OCI-LY1 (cell line): Measurements from ENCODE around the gene ZNF655.

Experiments used
- H2AFZ ChIP-seq: fragments of 200-600 bp; sonication (generic), shearing (Covaris generic); 2 replicates; pipeline ENCODE4 v1.6.0; 2014; ENCODE audit warnings: antibody characterized with exemption, mild to moderate bottlenecking, low read length
- H3F3A ChIP-seq: fragments of 200-600 bp; sonication (generic), shearing (Covaris generic); 2 replicates; pipeline ENCODE4 v1.6.0; 2014; ENCODE audit warnings: mild to moderate bottlenecking, antibody characterized with exemption, low read length, moderate library complexity; ENCODE audit not compliant: insufficient read depth
- H3K27ac ChIP-seq: fragments of 200-600 bp; sonication (generic); 2 replicates; pipeline ENCODE4 v1.5.1; 2014; ENCODE audit warnings: low read length, mixed run types, mild to moderate bottlenecking, low read depth; ENCODE audit not compliant: poor library complexity, severe bottlenecking
- H3K27me3 ChIP-seq: fragments of 200-600 bp; sonication (generic); 2 replicates; pipeline ENCODE4 v1.6.0; 2014; ENCODE audit warnings: antibody characterized with exemption, mild to moderate bottlenecking, low read length, moderate library complexity; ENCODE audit not compliant: insufficient read depth
- H3K36me3 ChIP-seq: fragments of 200-600 bp; sonication (generic); 2 replicates; pipeline ENCODE4 v1.6.1; 2014; ENCODE audit warnings: mild to moderate bottlenecking, antibody characterized with exemption, low read length, moderate library complexity, mixed read lengths; ENCODE audit not compliant: insufficient read depth
- H3K4me1 ChIP-seq: fragments of 200-600 bp; sonication (generic); 2 replicates; pipeline ENCODE4 v1.5.1; 2014; ENCODE audit warnings: mild to moderate bottlenecking, low read length, moderate library complexity; ENCODE audit not compliant: insufficient read depth, severe bottlenecking
- H3K4me2 ChIP-seq: fragments of 200-600 bp; sonication (generic), shearing (Covaris generic); 2 replicates; pipeline ENCODE4 v1.6.1; 2014; ENCODE audit warnings: low read length
- H3K4me3 ChIP-seq: fragments of 200-600 bp; sonication (generic); 2 replicates; pipeline ENCODE4 v1.5.1; 2014; ENCODE audit warnings: low read length, low read depth, mild to moderate bottlenecking, mixed read lengths; ENCODE audit not compliant: poor library complexity, severe bottlenecking
- H3K79me2 ChIP-seq: fragments of 200-600 bp; shearing (Covaris generic); 2 replicates; pipeline ENCODE4 v1.6.1; 2016; ENCODE audit warnings: mixed run types, low read length, mixed read lengths; ENCODE audit not compliant: insufficient read depth
- H3K9ac ChIP-seq: fragments of 200-600 bp; sonication (generic), shearing (Covaris generic); 2 replicates; pipeline ENCODE4 v1.6.1; 2014; ENCODE audit warnings: mild to moderate bottlenecking, low read length, mixed read lengths
- H3K9me2 ChIP-seq: fragments of 200-600 bp; sonication (generic), shearing (Covaris generic); 2 replicates; pipeline ENCODE4 v1.6.1; 2014; ENCODE audit warnings: low read depth, mild to moderate bottlenecking, low read length, mixed read lengths
- H3K9me3 ChIP-seq: fragments of 200-600 bp; shearing (Covaris generic); 2 replicates; pipeline ENCODE4 v1.6.1; 2014; ENCODE audit warnings: low read length, mixed read lengths
- H4K20me1 ChIP-seq: fragments of 200-600 bp; sonication (generic), shearing (Covaris generic); 2 replicates; pipeline ENCODE4 v1.6.0; 2016; ENCODE audit warnings: mild to moderate bottlenecking, low read length; ENCODE audit not compliant: insufficient read depth
- EZH2 ChIP-seq: fragments of 200-600 bp; sonication (generic), shearing (Covaris generic); IDR thresholded peaks from 2 replicates; pipeline ENCODE4 v1.8.0; 2017; ENCODE audit warnings: borderline replicate concordance, mixed run types, mild to moderate bottlenecking, antibody characterized with exemption, low read length, moderate library complexity, mixed read lengths
- TF ChIP-seq, protein P1 (sequence below): fragments of 200-600 bp; sonication (generic), shearing (Covaris generic); IDR thresholded peaks from 2 replicates; pipeline ENCODE4 v1.5.1; 2017; ENCODE audit warnings: mild to moderate bottlenecking, antibody characterized with exemption, low read length, moderate library complexity, mixed read lengths

ZNF655 gene

DNA sequence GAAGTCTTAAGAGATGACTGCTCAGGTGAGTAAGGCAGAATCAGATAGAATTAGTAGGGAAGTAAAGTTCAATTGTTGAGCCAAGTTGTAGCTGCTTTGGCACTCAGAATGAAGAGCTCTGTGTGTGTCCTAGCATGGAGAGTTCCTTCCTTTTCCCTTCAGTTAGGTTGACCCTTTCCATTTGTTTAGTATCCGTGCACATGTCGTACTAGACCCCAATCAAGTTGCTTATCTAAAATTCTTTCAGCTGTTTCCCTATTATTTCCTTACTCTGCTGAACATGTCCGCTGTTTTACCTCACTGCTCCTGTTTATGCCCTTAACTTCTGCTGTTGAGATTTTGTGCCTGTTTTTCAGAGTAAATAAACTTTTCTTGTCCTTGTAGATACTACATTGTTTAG lies 13.3 kb downstream of the ZNF655 start:
- no peaks in the 10 kb centered on the region for H3K27me3 ChIP-seq
- no peak overlapping the region for H3K4me2 ChIP-seq
- H3K4me3 ChIP-seq, result no peak overlapping the region
- H4K20me1 ChIP-seq, result no peaks in the 10 kb centered on the region
- no peaks in the 10 kb centered on the region for H3K9me3 ChIP-seq
- TF ChIP-seq, protein P1, sequence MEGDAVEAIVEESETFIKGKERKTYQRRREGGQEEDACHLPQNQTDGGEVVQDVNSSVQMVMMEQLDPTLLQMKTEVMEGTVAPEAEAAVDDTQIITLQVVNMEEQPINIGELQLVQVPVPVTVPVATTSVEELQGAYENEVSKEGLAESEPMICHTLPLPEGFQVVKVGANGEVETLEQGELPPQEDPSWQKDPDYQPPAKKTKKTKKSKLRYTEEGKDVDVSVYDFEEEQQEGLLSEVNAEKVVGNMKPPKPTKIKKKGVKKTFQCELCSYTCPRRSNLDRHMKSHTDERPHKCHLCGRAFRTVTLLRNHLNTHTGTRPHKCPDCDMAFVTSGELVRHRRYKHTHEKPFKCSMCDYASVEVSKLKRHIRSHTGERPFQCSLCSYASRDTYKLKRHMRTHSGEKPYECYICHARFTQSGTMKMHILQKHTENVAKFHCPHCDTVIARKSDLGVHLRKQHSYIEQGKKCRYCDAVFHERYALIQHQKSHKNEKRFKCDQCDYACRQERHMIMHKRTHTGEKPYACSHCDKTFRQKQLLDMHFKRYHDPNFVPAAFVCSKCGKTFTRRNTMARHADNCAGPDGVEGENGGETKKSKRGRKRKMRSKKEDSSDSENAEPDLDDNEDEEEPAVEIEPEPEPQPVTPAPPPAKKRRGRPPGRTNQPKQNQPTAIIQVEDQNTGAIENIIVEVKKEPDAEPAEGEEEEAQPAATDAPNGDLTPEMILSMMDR, result no peak
- no peak for TF ChIP-seq EZH2
- H3K36me3 ChIP-seq, result peaks cover 72% of the 10 kb centered on the region
- no peaks in the 10 kb centered on the region for H3K79me2 ChIP-seq
- no peak overlapping the region for H2AFZ ChIP-seq
- H3K9ac ChIP-seq, result no peak overlapping the region
- H3K27ac ChIP-seq, result no peak overlapping the region
- no peaks in the 10 kb centered on the region for H3F3A ChIP-seq
- H3K4me1 ChIP-seq, result no peaks in the 10 kb centered on the region
- no peaks in the 10 kb centered on the region for H3K9me2 ChIP-seq

- no peak for TF ChIP-seq EZH2
- TF ChIP-seq, protein P1, result no peak
- Histone ChIP-seq H3K9me2 (no peaks in the 10 kb centered on the region), H3K4me3 (no peak overlapping the region), H3K36me3 (peaks cover 65% of the 10 kb centered on the region), H3K9ac (no peak overlapping the region), H3K79me2 (no peaks in the 10 kb centered on the region), H4K20me1 (no peaks in the 10 kb centered on the region), H3K4me2 (no peak overlapping the region), H3K9me3 (no peaks in the 10 kb centered on the region), H2AFZ (no peak overlapping the region), H3K27ac (no peak overlapping the region), H3K4me1 (peaks cover 11% of the 10 kb centered on the region), H3K27me3 (no peaks in the 10 kb centered on the region), H3F3A (no peaks in the 10 kb centered on the region)
Observed at GRCh38 chr7:99573257-99573656, 14.8 kb downstream of the ZNF655 start.

GRCh38 chr7:99576251-99576650 lies 17.8 kb downstream of the ZNF655 start:
- TF ChIP-seq EZH2, result no peak
- TF ChIP-seq, protein P1, result no peak
- H3K4me2 ChIP-seq, result no peak overlapping the region
- H3K9me2 ChIP-seq, result no peaks in the 10 kb centered on the region
- H3K9me3 ChIP-seq, result no peaks in the 10 kb centered on the region
- no peak overlapping the region for H3K9ac ChIP-seq
- peaks cover 29% of the 10 kb centered on the region for H3K4me1 ChIP-seq
- peaks cover 36% of the 10 kb centered on the region for H3K36me3 ChIP-seq
- H3F3A ChIP-seq, result no peaks in the 10 kb centered on the region
- no peak overlapping the region for H3K27ac ChIP-seq
- H3K4me3 ChIP-seq, result no peak overlapping the region
- H3K79me2 ChIP-seq, result no peaks in the 10 kb centered on the region
- H3K27me3 ChIP-seq, result no peaks in the 10 kb centered on the region
- H4K20me1 ChIP-seq, result no peaks in the 10 kb centered on the region
- no peak overlapping the region for H2AFZ ChIP-seq
